Measurements from ENCODE around the gene FCHSD2. TPM values are rescaled to one million over a fixed set of nuclear protein-coding genes. Genes with fewer than 3 reads are reported as not detected.

The FCHSD2 gene
- total and polyA plus RNA-seq, 2 donors (not counting 1 experiment from before 2014, with no cell fraction given): 19.5 to 40.6 TPM

DNA sequence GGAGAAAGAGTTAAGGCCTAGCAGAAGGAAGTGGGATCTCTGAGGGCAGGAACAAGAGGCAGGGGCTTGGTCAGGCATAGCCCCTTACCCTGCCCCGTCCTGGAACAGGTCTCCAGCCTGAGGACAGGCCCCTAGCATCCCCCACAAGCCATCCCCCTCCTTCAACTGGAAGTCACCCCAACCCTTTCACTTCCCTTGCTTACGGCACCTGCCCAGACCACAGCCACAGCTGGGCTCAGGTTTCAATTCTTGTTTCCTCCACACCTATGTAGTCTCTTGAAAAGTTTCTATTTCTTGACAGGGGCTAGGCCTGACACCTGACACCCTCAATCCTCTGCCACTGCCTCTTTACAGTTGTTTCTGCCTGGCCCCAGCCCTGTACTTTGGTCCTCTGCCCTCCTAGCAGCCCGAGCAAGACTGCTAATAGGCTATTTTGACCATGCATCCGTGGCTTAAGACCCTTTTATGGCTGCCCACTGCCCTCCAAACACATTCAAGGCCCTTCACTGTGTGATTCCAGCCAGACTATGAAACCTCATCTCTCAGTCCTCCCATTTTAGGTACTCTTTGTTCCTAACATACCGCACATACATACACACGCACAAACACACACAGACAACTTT is 10.9 kb upstream of the FCHSD2 start:
- H3K27me3 ChIP-seq (ENCODE audit: control insufficient read depth, insufficient read depth, low read length): no peaks in the 10 kb centered on the region
- no peak overlapping the region for H3K4me3 ChIP-seq (replicated peaks in 1 of 4; ENCODE audit: control extremely low read depth in 1 of 4, insufficient read depth in 1 of 4, low read depth in 3 of 4, low read length in 4 of 4)
- H3K4me2 ChIP-seq (ENCODE audit: extremely low read depth, insufficient read depth, low read length): no peak overlapping the region
- H3K79me2 ChIP-seq (ENCODE audit: control insufficient read depth, insufficient read depth, low read length): no peaks in the 10 kb centered on the region
- H3K36me3 ChIP-seq (ENCODE audit: control insufficient read depth, insufficient read depth, low read length): no peaks in the 10 kb centered on the region
- no peak overlapping the region for H3K9ac ChIP-seq (ENCODE audit: insufficient read depth, low read length)
- no peak for DNase-seq (ENCODE audit: low read depth in 2 of 2)
- H4K20me1 ChIP-seq (ENCODE audit: control insufficient read depth, extremely low read depth, insufficient read depth, low read length): no peaks in the 10 kb centered on the region
- no peak overlapping the region for H3K27ac ChIP-seq (ENCODE audit: insufficient read depth, low read length)
- H2AFZ ChIP-seq (ENCODE audit: low read length): no peak overlapping the region
- TF ChIP-seq, protein P1, sequence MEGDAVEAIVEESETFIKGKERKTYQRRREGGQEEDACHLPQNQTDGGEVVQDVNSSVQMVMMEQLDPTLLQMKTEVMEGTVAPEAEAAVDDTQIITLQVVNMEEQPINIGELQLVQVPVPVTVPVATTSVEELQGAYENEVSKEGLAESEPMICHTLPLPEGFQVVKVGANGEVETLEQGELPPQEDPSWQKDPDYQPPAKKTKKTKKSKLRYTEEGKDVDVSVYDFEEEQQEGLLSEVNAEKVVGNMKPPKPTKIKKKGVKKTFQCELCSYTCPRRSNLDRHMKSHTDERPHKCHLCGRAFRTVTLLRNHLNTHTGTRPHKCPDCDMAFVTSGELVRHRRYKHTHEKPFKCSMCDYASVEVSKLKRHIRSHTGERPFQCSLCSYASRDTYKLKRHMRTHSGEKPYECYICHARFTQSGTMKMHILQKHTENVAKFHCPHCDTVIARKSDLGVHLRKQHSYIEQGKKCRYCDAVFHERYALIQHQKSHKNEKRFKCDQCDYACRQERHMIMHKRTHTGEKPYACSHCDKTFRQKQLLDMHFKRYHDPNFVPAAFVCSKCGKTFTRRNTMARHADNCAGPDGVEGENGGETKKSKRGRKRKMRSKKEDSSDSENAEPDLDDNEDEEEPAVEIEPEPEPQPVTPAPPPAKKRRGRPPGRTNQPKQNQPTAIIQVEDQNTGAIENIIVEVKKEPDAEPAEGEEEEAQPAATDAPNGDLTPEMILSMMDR (conservative IDR thresholded peaks at IDR 0.05 in 1 of 2, IDR thresholded peaks at IDR 0.05 in 1 of 2; ENCODE audit: low read depth in 1 of 2, low read length in 2 of 2): no peak
- no peak for TF ChIP-seq EZH2 (IDR thresholded peaks at IDR 0.05; ENCODE audit: low read length, missing control alignments)
- H3K4me1 ChIP-seq (ENCODE audit: control insufficient read depth, extremely low read depth, insufficient read depth, low read length): peaks cover 15% of the 10 kb centered on the region
- no peaks in the 10 kb centered on the region for H3K9me3 ChIP-seq (ENCODE audit: control insufficient read depth, insufficient read depth, low read depth, low read length)

DNA sequence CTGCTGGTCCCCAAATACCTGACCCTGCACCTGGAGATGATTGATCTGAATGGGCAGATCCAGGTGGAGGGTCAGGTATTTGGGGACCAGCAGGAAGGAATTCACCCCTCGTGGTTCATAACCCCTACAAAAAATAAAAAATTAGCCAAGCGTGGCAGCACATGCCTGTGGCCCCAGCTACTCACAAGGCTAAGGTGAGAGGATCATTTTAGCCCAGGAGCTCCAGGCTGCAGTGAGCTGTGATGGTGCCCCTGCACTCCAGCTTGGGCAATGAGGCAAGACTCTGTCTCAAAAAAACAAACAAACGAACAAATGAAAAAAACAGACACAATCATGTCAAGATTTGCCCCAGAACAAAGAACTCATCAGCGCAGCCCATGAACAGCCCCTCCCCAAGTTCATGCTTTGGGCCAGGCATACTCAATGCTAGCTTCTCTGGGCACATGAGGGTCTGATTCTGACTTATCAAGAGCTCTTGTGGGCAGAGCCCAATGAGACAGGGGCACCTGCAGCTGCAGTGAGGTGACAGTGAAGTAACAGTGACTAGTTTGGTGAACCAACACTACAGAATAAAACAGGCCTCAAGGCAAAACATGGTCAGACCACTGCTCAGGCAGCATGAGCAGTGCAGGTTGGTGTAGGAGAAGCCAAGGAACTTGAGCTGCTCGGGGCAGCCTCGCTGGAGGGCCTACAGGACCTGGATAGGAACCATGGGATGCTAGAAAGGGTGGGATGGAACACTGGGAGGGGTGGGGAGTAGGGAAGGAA is 10.2 kb upstream of the FCHSD2 start:
- H3K36me3 ChIP-seq (ENCODE audit: control insufficient read depth, insufficient read depth, low read length): no peaks in the 10 kb centered on the region
- peaks cover 8% of the 10 kb centered on the region for H3K4me1 ChIP-seq (ENCODE audit: control insufficient read depth, extremely low read depth, insufficient read depth, low read length)
- H3K9me3 ChIP-seq (ENCODE audit: control insufficient read depth, insufficient read depth, low read depth, low read length): no peaks in the 10 kb centered on the region
- DNase-seq (ENCODE audit: low read depth in 2 of 2): no peak
- no peak overlapping the region for H3K27ac ChIP-seq (ENCODE audit: insufficient read depth, low read length)
- no peaks in the 10 kb centered on the region for H3K79me2 ChIP-seq (ENCODE audit: control insufficient read depth, insufficient read depth, low read length)
- TF ChIP-seq, protein P1 (conservative IDR thresholded peaks at IDR 0.05 in 1 of 2, IDR thresholded peaks at IDR 0.05 in 1 of 2; ENCODE audit: low read depth in 1 of 2, low read length in 2 of 2): no peak
- TF ChIP-seq EZH2 (IDR thresholded peaks at IDR 0.05; ENCODE audit: low read length, missing control alignments): no peak
- H3K4me3 ChIP-seq (replicated peaks in 1 of 4; ENCODE audit: control extremely low read depth in 1 of 4, insufficient read depth in 1 of 4, low read depth in 3 of 4, low read length in 4 of 4): no peak overlapping the region
- no peaks in the 10 kb centered on the region for H3K27me3 ChIP-seq (ENCODE audit: control insufficient read depth, insufficient read depth, low read length)
- no peak overlapping the region for H3K9ac ChIP-seq (ENCODE audit: insufficient read depth, low read length)
- no peak overlapping the region for H3K4me2 ChIP-seq (ENCODE audit: extremely low read depth, insufficient read depth, low read length)
- no peak overlapping the region for H2AFZ ChIP-seq (ENCODE audit: low read length)
- no peaks in the 10 kb centered on the region for H4K20me1 ChIP-seq (ENCODE audit: control insufficient read depth, extremely low read depth, insufficient read depth, low read length)

DNA sequence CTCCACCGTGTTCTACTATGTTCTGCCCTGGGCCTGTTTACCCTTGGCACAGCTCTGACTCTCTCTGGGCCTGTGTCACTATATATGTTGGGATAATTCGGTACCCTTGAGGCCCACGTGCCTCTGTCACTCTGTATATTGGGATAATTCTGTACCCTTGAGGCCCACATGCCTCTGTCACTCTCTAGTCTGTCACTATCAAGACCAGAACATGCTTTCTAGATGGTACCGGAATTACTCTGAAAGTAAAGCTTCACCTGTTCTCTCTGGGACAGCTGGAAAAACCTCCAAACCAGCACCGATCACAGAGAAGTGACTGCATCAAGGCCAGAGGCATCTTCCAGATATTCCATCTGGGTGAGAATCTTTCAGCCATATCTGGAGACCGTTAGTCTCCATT is 9.3 kb upstream of the FCHSD2 start:
- Histone ChIP-seq H3K9me3 (ENCODE audit: control insufficient read depth, insufficient read depth, low read depth, low read length) (no peaks in the 10 kb centered on the region), H3K4me1 (ENCODE audit: control insufficient read depth, extremely low read depth, insufficient read depth, low read length) (no peaks in the 10 kb centered on the region), H3K27ac (ENCODE audit: insufficient read depth, low read length) (no peak overlapping the region), H4K20me1 (ENCODE audit: control insufficient read depth, extremely low read depth, insufficient read depth, low read length) (no peaks in the 10 kb centered on the region), H3K36me3 (ENCODE audit: control insufficient read depth, insufficient read depth, low read length) (no peaks in the 10 kb centered on the region), H3K9ac (ENCODE audit: insufficient read depth, low read length) (no peak overlapping the region), H3K4me2 (ENCODE audit: extremely low read depth, insufficient read depth, low read length) (no peak overlapping the region), H3K4me3 (replicated peaks in 1 of 4; ENCODE audit: control extremely low read depth in 1 of 4, insufficient read depth in 1 of 4, low read depth in 3 of 4, low read length in 4 of 4) (no peak overlapping the region), H2AFZ (ENCODE audit: low read length) (no peak overlapping the region), H3K27me3 (ENCODE audit: control insufficient read depth, insufficient read depth, low read length) (no peaks in the 10 kb centered on the region), H3K79me2 (ENCODE audit: control insufficient read depth, insufficient read depth, low read length) (no peaks in the 10 kb centered on the region)
- TF ChIP-seq EZH2 (IDR thresholded peaks at IDR 0.05; ENCODE audit: low read length, missing control alignments): no peak
- TF ChIP-seq, protein P1 (conservative IDR thresholded peaks at IDR 0.05 in 1 of 2, IDR thresholded peaks at IDR 0.05 in 1 of 2; ENCODE audit: low read depth in 1 of 2, low read length in 2 of 2): no peak
- DNase-seq (ENCODE audit: low read depth in 2 of 2): no peak
